Measurements from ENCODE around the gene RGPD8. TPM values are rescaled to one million over a fixed set of nuclear protein-coding genes. Genes with fewer than 3 reads are reported as not detected.

Gene RGPD8
- total RNA-seq, 1 experiment from 2014 or later: 3.0 TPM

DNA sequence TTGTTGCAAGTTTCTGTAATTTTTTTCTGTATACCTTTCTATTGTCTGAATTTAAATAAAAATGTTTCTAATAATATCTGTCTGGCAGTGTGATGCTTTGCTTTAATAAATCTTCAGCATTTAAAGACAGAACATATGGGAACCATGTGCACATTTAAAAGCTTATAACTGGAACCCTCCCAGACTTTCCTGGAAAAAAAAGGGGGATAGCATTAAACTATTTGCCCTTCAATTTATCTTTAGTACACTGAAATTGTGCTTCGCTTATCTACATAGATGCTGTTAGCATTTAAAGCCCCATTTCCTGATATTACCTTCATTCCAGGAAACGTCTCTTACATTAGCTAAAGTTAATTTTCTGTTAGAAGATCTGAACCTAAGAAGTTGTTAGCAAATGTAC lies 93.5 kb downstream of the RGPD8 start:
- no peak for DNase-seq (ENCODE audit: extremely low read depth, low read depth)

DNA sequence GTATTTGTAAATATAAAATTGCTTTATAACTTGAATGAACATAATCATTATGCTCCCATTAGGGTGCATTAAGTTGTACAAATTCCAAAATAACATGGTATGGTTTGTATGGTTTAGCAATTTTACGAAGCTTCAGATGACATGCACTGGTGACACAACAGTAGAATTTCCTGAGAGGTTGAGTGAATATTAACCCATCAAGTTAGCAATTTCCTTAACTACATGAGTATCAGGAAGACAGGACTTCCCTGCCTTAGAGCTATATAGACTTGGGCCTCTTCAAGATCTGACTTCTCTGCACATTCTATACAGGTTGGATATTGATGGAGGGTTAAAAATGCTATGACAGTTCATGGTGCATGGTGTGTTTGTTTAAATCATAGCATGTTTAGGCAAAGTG lies 97.8 kb downstream of the RGPD8 start:
- DNase-seq (ENCODE audit: extremely low read depth, low read depth): no peak

DNA sequence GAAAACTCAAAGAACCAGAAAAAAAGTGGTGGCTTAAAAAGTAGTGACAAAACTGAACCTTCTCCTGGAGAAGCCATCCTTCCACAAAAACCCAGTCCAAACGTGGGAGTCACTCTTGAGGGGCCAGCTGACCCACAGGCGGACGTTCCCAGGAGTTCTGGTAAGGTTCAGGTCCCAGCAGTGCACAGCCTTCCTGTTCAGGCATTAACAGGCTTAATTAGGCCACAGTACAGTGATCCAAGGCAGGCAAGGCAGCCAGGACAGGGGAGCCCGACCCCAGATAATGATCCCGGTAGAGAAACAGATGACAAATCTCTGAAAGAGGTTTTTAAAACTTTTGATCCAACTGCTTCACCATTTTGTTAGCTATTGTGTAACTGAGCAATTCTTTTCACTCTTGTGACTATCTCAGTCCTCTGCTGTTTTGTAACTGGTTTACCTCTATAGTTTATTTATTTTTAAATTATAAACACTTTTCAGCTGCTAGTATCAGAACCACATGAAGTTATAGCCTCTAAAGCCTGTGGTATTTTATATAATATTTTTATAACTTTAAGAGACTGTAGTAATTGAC lies 101.2 kb downstream of the RGPD8 start:
- no peak for DNase-seq (ENCODE audit: extremely low read depth, low read depth)

DNA sequence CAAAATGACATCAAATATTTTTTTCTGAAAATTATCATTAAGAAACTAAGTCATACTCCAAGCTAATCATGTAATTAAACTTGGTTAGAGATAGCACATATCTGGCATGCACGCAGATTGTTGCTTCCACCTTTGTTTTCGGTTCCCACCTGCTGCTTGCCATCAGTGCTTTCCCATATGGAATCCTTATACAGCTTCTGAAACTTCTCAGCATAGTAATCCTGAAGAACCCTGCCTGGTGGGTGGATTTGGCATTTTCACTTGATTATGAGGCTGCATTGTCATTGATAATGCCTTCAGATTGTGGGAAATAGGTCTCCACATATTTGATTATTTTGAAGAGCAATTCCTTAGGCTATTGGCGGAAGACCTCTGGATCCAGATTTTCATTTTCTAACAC lies 110.5 kb downstream of the RGPD8 start:
- no peak for DNase-seq (ENCODE audit: extremely low read depth, low read depth)

DNA sequence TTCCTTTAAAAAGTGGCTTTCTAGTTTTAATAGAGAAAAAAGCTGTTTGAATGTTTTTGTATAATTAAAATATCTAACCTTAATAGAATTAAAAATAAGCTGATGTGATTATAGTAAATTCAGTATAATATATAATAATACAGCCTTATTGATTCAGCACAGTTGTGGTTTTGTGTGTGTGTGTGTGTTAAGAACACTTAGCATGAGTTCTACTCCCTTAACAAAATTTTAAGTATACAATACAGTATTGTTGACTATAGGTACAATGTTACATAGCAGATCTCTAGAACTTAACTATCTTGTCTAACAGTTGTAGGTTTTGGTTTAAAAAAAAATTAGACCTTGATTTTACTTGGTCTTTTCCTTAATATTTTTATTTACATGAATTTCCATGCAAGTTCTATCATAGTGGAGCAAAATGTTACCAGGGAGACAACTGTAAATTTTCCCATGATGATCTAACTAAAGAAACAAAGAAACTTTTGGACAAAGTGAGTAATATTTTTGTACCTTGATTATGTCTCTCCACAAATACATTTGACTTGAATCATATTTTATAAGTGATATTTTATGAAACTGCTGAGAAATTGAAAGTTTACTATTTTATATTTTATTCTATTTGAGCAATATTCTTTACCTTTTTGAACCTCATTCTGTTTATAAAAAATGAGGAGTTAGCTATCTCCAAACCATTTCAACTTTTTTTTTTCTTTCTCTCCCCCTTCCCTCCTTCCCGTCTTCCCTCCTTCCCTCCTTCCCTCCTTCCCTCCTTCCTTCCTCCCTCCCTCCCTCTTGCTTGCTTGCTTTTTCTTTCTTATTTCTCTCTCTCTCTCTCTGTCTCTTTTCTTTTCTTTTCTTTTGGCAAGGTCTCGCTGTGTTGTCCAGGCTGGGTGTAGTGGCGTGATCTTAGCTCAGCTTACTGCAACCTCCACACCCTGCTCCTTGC lies 111.8 kb downstream of the RGPD8 start:
- no peak for DNase-seq (ENCODE audit: extremely low read depth, low read depth)

Small RNAs within 50 kb of the gene (small RNA-seq; reads per million reads assigned to genes)
- gene AC115115.1: 0 reads per million in 2 experiments

Other genes starting within 250 kb of the RGPD8 start
- gene ZC3H8, start 178.6 kb downstream of the RGPD8 start, total RNA-seq (2014; rRNA removed; shearing (Covaris generic)): 18.3 and 27.0 TPM in 2 replicates
- 6.2 and 8.7 TPM in 2 replicates for gene ZC3H6, start 158.0 kb downstream of the RGPD8 start, total RNA-seq (2014; rRNA removed; shearing (Covaris generic))
- 58.1 and 72.8 TPM in 2 replicates for gene TTL, start 48.5 kb upstream of the RGPD8 start, total RNA-seq (2014; rRNA removed; shearing (Covaris generic))
- 35.9 and 43.0 TPM in 2 replicates for gene POLR1B, start 108.8 kb upstream of the RGPD8 start, total RNA-seq (2014; rRNA removed; shearing (Covaris generic))
- gene CHCHD5, start 151.0 kb upstream of the RGPD8 start, total RNA-seq (2014; rRNA removed; shearing (Covaris generic)): 30.7 and 31.3 TPM in 2 replicates
- 131 and 165 TPM in 2 replicates for gene SLC20A1, start 212.3 kb upstream of the RGPD8 start, total RNA-seq (2014; rRNA removed; shearing (Covaris generic))